COLO668 (cell line): ENCODE data around the gene BCL11B.
A peak's percentile ranks its signal among the peaks of the same experiment; 100 is the strongest.

Experiments
- DNase-seq: peaks from one replicate; lab custom pipeline; 2025; ENCODE audit not compliant: unreplicated experiment; lab: John Stamatoyannopoulos, UW

BCL11B gene

DNA sequence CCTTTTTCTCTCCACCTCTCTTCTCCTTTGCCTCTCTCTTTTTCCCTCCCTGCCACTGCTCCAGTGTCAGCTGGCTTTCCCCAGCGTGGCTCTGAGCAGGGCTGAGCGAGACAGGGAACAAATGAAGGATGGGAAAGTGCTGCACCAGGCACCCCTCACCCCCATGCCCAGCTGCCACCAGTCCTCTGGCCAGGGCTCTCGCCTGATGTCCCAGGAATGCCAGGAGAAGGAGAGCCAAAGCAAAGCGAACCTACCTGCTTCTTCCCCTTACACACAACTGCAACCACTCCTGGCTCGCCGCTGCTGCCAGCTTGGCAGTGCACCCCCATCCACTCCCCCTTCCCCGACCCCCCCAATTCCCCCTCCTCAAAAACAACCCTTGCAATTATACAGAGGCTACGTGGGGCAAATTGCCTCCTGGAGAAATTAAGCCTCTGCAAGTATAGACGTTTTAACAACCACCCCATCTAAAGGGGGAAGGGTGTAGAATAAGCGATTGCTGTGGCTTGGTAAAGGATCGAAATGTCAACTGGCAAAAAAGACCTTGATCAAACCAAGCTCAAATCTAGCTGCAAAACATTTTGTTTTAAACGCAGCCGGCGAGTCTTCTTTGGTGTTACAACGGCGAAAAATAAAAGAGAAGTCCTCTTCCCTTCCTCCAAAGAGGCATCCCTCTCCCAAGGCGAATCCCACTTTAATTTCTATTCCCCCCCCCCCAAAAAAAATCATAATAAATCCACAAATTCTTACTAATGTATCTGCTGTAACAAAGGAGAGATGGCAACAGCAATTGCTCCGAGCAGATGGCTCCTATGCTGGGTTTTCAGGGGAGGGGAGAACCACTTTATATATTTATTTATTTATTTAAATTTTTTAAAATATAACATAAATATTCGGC, 2.9 kb downstream of the BCL11B start:
- DNase-seq = no peak

DNA sequence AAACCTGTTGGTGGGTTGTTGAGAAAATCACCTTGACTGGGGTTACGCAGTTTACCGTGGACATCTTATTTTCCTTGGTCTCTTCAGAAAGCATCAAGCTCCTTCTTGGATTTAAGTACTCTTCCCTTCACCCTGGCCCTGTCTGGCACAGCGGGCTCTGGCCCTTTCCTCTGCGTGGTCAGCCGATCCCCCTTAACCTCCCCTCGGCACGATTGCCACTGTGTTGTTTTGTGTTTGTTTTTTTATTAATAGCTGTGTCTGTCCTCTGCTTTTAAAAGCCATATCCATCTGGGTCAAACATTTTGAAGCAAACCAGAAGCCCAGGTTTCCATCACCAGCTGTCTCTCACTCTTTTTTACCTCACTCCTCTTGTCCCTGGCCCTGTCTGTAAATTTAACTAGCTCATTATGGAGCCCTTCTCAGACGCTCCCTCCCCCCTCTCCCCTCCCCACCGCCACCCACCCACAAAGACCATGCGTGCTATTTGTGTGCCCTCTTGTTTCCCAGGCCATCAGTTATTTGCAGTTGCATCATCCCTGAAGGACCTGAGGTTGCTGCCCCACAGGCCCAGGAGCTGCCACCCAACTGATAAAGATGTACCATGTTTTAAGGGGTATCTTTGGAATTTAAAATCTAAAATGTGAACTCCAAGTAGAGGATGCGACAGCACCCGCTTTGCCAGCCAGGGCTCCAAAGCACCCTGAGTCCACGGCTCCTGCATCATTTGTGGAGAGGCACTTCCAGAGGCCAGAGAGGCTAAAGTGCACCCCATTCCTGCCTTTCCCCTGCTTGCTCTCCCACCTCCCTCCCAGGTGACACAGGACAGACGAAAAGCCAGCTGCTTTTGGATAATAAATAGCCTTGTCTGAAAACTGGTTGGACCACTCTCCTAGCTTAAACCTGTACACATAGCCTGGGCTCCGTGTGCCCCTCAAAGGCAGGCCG, 3.9 kb downstream of the BCL11B start:
- no peak for DNase-seq

DNA sequence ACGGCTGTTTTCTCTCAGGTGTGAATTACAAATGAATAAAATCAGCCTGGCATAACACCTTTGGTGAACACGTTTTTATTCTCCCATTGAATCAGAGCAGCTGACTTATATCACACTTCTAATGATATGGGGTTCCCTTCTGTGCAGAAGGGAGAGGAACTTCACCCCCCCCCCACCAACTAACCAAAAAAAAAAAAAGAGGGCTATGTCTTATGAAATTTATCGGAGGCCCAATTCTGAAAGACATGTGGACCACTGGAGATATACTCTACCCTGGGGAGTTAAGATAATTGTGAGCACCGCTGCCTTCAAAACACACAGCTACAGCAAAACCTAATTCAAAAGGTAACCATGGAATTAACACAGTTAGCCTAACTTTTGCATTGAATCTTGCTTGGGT, 4.6 kb downstream of the BCL11B start:
- no peak for DNase-seq

DNA sequence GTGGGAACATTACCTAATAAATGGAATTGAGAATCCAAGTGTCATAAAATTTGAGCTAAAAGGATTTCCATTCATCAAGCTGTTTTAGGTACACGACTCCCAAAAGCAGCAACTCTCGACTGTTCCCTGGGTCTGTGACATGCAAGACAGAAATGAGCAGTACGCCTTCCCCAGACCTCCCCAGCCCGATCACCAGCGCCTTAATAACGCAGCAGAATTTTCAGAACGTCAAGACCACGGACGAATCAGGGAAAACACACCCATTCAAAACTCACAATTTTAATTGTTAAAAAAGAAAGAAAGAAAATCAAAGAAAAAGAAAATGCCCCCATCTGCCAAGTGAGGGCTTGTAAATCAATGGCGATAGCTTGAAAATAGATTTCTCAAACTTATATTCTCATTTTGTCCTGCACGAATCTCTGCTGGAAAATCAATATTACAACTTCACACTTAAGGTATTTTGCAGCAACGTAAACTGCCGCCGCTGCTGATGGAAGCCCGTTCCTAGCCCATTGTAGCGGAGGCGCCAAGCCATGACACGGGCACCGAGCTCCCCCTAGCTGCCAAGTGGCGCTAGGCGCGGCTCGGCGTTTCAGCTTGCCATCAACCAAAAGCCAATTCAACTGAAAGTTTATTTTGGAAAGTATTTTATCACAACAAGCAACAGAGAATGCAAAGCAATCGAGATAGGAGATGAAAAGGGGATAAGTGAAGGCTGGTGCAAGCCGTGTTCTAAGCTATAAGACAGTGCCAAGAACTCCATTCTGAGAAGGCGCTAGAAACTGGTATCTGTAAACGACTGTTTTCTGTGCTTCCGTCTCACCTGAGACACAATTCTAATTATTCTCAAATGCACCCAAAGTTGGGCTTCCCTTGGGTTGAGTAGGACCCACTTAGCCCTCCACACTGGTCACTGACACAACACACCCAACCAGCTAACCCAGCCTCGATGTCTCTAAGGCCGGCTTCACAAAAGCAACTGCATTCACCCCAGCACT, 5.5 kb downstream of the BCL11B start:
- DNase-seq = peak; percentile 66

DNA sequence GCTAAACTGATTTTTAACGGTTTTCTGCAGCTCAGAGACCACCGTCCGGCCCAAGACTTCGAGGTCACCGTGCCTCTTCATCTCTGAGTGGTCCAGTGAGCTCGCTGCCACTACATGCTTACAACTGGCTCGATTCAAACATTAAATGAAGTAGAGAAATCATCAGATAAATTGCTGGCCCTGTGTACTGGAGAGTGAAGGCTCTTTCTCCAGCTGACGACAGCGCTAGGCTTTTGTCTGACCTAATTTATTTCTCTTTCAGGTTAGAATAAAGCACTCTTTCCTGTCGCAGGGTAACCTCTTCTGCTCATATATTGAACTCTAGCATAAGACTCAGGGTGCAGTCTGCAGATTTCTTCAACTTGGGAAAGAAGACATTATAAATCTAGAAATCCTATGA, 6.4 kb downstream of the BCL11B start:
- no peak for DNase-seq

DNA sequence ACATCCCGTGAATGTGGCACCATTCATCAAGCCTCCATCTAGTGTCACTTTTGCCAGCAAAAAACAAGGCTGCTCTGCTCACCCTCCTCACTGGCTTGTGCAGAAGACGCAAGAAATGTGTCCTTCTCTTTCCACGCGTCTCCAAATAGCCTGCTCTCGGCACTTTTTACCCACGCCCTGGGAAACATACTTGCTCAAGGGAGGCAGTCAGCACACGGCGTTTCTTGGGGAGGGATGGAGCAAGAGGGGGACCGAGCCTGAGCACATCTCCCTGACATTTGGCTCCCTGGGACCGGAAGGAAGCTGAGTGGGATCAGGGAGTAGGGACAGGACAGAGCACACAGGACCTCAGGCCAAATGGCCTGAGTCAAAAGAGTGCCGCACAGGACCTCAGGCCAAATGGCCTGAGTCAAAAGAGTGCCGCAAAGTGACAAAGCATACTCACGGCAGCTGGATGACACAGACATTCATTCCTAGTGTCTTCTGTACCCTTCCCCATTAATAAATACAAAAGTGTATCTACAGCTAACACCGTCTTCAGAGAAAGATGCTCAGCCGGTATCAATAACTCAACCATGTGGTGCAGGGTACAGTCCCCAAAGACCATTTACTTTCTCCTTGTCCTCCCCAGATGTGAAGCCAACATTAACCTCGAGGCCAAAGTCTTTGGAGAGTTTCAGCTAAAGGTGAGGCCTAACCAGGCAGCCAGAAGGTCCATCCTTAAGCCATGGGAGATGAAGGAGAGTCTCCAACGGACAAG, 7.1 kb downstream of the BCL11B start:
- no peak for DNase-seq

DNA sequence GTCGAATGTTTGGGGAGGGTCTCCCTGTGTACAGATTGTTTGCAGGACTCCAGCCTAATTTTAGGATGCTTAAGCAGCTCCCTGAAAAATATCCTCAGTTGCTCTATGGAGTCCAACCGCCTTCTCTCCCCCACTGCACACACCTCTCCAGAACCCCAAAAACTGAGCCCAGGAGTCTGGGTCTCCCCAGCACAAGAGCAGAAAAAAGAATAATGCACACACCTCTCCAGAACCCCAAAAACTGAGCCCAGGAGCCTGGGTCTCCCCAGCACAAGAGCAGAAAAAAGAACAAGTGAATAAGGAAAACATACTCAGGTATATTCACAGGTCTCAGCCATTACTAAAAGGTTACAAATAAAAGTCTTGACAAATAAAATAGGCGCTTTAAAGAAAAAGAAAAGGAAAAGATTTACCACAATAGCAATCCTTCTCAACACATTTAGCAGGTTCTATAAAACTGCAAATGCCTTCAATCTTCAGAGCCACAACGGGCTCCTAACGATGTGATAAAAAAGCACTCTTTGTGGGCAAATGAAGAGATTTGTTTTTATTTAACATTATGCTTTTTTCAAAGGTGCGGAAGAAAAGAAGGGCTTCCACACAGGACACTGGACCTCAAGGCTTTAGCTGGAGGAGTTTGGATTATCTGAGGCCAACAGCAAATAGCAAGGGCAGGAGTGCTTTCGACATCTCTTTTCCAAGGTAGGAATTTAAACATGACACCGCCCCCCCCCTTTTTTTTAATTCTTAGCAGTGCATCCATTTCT, 8.2 kb downstream of the BCL11B start:
- DNase-seq = no peak

DNA sequence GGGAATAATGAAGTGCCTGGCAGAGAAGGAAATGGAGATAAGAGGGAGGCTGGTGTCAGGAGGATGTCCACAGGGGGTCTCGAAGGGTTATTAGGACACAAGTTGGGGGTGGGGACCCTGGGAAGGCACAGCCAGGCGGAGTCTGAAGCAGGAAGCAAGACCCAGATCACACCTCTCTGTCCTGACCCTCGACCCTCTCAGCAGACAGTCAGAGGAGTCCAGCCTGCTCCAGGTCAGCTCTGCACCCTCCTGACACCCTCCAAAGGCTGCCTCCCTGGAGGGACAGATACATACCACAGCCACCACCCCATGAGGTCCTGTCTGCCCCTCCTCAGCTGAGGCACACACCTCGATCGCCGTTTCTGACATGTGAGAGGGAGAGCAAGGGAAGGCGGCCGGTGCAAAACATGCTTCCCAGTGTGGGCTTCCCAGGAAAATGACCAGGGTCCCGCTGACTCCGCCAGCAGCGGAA, 9.0 kb downstream of the BCL11B start:
- no peak for DNase-seq

DNA sequence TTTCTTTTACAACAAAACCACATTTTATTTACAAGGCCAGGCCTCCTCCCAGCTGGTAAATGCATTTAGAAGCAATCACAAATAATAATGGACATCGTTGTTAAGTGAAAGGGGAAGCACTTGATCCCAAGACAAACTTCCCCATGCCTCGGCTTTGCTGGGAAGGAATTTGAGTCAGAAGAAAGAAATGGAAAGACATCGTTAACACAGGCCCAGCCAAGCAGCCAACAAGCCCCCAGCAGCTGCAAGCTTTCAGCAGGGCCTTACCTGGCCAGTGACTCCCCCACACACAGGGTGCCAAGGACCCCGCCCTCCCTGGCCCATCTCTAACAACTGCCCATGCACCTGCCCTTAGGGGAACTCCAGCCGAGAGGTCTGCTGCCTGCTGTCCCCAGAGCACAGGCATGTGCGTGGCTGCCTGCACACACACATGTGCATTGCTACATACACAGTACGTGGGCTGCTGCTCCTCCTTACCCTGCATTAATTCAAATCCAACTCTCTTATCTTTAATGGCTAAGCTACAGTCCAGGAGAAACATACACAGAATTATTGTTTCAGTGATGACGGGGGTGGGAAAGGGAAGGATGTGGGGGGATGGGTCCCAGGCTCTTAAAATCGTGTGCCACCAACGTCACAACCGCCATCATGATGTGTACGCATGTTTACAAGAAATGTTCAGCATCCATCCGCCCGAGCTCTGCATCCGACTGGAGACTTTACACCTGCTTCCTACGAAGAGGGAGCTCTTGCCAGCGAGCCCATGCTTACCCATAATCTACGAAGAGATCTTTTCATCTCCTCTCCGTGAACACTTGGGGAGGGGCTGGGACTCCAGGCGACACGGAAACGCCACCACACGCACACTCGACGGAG, 9.8 kb downstream of the BCL11B start:
- no peak for DNase-seq

DNA sequence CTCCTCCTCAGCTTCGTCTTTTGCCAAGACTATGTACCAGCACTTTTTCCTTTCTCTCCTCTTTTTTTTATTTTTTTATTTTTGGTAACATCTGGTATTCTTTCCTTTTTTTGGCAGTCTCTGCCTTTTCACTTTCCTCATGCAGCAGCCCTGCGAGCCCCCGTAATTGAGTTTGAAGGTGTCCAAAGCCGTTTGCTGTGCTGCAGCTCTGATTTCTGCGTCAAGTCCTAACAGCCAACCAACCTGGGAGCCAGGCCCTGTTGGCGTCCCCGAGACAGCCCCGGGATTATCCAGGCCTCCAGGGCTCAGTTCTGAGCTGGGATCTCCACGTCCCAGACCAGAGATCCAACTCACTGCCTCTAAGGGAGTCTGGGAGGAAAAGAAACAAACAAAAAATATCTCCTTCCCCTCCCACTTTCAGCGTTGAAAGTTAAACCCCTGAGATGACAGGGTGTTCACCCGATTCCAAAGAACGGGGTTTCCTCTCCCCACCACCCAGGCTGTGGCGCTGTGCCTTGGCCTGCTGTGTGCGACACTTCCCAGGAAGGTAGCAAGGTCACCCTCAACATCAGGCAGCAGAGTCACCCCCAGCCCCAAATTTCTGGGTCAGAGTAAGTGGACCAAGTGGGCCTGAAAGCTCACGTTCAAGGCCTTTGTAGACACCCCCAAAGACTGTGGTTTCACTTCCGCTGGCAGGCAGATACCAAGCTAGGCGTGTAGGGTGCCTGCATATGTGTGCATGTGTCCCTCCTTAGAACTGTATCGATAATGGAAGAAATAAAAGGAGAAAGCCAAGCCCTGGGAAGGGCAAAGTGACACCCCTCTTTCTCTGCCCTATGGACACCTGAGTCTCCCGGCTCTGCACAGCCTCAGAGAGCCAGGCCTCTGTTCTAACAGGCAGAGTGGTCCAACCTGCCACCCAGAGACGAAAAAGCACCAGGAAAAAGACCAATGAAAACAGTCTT, 11.1 kb downstream of the BCL11B start:
- no peak for DNase-seq

DNA sequence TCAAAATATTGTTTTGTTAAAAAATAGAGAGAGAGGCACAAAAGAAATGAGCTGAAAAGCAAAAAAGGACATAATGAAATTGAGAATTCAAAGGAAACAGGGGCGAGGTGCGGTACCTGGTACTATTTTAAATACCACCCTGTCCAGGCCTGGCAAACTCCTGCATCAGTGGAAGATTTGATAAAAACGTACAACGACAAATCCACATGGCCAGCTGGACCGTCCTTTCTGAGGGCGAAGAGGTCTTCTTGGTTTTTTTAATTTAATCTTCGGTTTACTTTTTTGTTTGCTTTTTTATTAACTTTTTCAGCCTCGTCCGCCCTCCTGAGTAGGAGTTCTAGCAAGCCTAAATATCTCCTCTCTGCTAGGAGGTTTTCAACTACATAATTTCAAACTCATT, 11.9 kb downstream of the BCL11B start:
- DNase-seq = no peak

DNA sequence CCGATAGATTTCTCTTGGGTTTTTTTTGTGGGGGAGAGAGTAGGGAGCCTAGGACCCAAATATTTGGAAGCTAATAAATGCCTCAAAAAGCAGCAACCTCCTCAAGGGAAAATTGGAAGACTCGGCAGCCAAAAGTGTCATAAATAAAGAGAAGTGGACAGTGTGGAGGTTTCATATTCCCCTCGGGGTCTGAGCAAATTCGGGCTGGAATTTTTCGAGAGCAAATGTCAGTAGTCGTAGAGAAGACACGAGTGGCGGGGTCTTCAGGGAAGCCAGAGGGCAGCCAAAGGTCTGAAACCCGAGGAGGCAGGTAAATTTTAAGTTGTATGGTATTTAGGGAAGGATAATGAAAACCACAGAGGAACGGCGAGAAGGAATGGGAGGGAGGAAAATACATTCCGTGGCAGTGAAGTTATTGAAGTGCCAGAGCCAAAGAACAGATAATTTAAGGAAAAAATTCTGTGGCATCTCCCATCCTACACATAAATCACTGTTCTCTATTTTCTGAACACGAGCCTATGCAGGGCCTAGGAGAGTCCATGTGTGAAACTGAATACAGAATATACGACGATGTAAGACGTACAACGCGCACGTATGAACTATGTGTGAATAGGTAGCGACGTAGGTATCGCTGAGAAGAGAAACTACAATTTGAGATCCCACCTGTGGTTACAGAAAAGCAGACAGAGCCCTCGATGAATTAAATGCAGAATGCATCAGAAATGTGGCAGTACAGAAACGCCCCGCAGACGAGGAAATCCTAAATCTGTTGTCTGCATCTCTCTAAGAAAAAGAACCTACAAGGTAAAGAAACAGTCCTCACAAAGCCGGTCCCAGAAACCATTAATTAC, 12.9 kb downstream of the BCL11B start:
- DNase-seq = no peak

DNA sequence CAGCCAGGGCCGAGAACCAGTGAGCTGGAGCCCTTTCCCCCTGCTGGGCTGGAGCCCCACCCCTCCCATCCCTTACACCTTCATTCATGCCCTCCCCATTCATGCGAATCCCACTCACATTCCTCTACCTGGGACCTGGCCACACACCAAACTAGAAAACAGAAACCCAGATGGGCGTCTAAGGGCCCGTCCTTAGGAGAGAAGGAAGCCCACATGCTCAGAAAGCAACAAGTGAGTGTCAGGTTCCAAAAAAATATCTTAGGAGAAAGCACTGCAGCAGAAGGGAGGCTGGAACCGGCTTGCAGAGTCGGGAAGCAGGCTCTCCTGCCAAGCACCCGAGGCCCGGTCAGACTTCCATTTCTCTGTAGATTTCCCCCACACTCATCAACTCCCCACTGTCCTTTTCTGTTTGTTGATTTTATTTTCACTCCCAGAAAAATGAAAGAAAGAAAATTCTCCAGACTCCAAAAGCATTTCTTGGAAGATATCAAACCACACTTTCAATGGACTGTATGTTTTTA, 13.6 kb downstream of the BCL11B start:
- no peak for DNase-seq

DNA sequence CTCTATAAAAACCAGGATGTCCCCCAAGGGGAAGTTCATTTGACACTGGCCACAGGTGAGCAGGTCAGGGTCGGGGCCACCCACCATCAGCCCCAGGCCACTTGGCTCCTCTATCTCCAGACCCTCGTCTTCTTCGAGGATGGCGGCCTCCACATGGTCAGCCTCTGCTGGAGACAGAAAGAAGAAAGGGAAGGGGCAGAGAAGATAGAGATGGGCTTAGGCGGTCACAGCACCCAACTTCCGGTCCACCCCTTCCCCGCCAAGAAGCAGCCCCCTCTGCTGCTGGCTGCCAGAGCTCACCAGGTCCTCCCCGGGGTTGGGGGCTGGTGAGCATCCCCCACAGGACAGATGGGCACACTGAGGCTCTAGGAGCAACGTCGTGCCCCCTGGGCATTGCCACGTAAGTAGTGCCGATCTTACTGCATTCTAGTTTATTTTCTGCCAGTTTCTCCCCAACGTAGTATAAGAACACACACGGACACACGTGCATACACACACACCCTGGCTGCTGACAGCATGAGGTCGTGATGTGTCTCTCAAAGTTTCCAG, 14.2 kb downstream of the BCL11B start:
- DNase-seq = no peak

DNA sequence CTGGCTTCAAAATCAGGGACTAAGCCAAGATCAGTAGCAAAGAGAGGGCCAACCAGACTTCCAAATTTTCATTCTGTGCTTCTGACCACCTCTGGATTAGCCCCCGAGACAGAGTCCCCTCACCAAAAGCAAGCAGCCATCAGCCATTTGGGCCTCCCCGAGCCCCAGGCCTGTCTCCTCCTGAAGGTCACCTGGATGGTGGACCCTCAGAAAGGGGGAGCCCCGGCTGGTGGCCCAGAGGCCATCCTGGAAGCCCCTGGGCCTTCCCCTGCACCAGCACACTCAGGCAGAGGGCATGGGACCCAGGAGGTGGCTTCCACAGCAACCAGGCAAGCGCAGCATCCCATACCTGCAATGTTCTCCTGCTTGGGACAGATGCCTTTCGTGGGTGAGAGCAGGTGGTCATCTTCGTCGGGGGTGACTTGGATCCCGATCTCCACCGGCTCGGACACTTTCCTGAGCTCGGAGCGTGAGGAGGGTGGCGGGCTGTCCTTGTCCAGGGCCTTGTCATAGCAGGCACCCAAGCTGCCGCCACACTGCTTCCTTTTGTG, 14.8 kb downstream of the BCL11B start:
- no peak for DNase-seq
